NCI-H526 treated with DMSO at 0.1 percent for 48 hours (cell line): ENCODE measurements around the gene SF3B1.
A peak's percentile ranks its signal among the peaks of the same experiment; 100 is the strongest.
"Not testable (repeated sequence)": the region's sequence is repeated elsewhere in the genome, so short reads cannot be mapped to it uniquely, and the experiment has no call there.

Experiments
- DNase-seq: peaks from one replicate; lab custom pipeline; 2025; lab: John Stamatoyannopoulos, UW

Gene SF3B1

GRCh38 chr2:197379918-197380309 is 54.9 kb downstream of the SF3B1 start:
- not testable (repeated sequence) for DNase-seq

GRCh38 chr2:197379308-197379917 is 55.4 kb downstream of the SF3B1 start:
- DNase-seq, result not testable (repeated sequence)

GRCh38 chr2:197378494-197379307 is 56.1 kb downstream of the SF3B1 start:
- peak; percentile 72 for DNase-seq

GRCh38 chr2:197378086-197378485 is 56.7 kb downstream of the SF3B1 start:
- no peak for DNase-seq

GRCh38 chr2:197377670-197378069 is 57.2 kb downstream of the SF3B1 start:
- no peak for DNase-seq

GRCh38 chr2:197372592-197372991 is 62.2 kb downstream of the SF3B1 start:
- DNase-seq, result no peak

- DNase-seq, result not testable (repeated sequence)
These were observed 64.2 kb downstream of the SF3B1 start for GRCh38 chr2:197370664-197371063.

GRCh38 chr2:197369933-197370320 is 64.9 kb downstream of the SF3B1 start:
- DNase-seq, result no peak

- DNase-seq, result no peak
These were observed 65.4 kb downstream of the SF3B1 start for GRCh38 chr2:197369228-197369932.

- DNase-seq, result no peak
These were observed 66.4 kb downstream of the SF3B1 start for GRCh38 chr2:197368412-197368811.

- no peak for DNase-seq
These were observed 70.8 kb downstream of the SF3B1 start for GRCh38 chr2:197363998-197364397.

GRCh38 chr2:197360744-197361156 is 74.1 kb downstream of the SF3B1 start:
- no peak for DNase-seq

- no peak for DNase-seq
These were observed 75.0 kb downstream of the SF3B1 start for GRCh38 chr2:197359859-197360258.

GRCh38 chr2:197358931-197359330 is 75.9 kb downstream of the SF3B1 start:
- no peak for DNase-seq

GRCh38 chr2:197357986-197358385 is 76.8 kb downstream of the SF3B1 start:
- DNase-seq, result no peak

GRCh38 chr2:197356136-197356535 is 78.7 kb downstream of the SF3B1 start:
- DNase-seq, result no peak

- no peak for DNase-seq
These were observed 80.7 kb downstream of the SF3B1 start for GRCh38 chr2:197354169-197354558.

- DNase-seq, result no peak
These were observed 81.2 kb downstream of the SF3B1 start for GRCh38 chr2:197353393-197354168.

GRCh38 chr2:197349699-197350098 is 85.1 kb downstream of the SF3B1 start:
- no peak for DNase-seq

GRCh38 chr2:197348721-197349360 is 86.0 kb downstream of the SF3B1 start:
- no peak for DNase-seq

- no peak for DNase-seq
These were observed 88.9 kb downstream of the SF3B1 start for GRCh38 chr2:197345846-197346370.
